Spleen (tissue), 11 donors: Measurements from ENCODE around the gene MOB3A. TPM values are rescaled to one million over a fixed set of nuclear protein-coding genes. Genes with fewer than 3 reads are reported as not detected.
"Not testable (repeated sequence)": the region's sequence is repeated elsewhere in the genome, so short reads cannot be mapped to it uniquely, and the experiment has no call there.

Experiments
- DNase-seq: peaks from one replicate; pipeline ENCODE4 v3.0.0-alpha.2; 2020
- H3K27ac ChIP-seq, 8 donors: fragments of 200-600 bp; sonication (generic) in 7 of 8; 1 replicate in 4 of 8; 2 replicates in 4 of 8; pipeline versions ENCODE4 v1.5.0 to v1.8.0; 2016 to 2021; ENCODE audit warnings: inconsistent platforms in 4 of 8, mild to moderate bottlenecking in 4 of 8, moderate library complexity in 1 of 8
- H3K27me3 ChIP-seq, 7 donors: fragments of 200-600 bp; sonication (generic) in 6 of 7; replicated peaks in 1 of 7; 1 replicate in 4 of 7; 2 replicates in 3 of 7; pipeline versions ENCODE4 v1.5.0 to v1.8.0; 2016 to 2021; ENCODE audit warnings: inconsistent platforms in 3 of 7, mild to moderate bottlenecking in 1 of 7
- H3K36me3 ChIP-seq, 6 donors: fragments of 200-600 bp; sonication (generic) in 5 of 6; 1 replicate in 4 of 6; 2 replicates in 2 of 6; pipeline versions ENCODE4 v1.5.0 to v1.8.0; 2016 to 2021; ENCODE audit warnings: inconsistent platforms in 2 of 6
- H3K4me1 ChIP-seq, 6 donors: fragments of 200-600 bp; sonication (generic) in 5 of 6; 1 replicate in 3 of 6; 2 replicates in 3 of 6; pipeline versions ENCODE4 v1.5.0 to v1.8.0; 2016 to 2021; ENCODE audit warnings: inconsistent platforms in 3 of 6
- H3K4me3 ChIP-seq, 8 donors: fragments of 200-600 bp; sonication (generic) in 7 of 8; 1 replicate in 4 of 8; 2 replicates in 4 of 8; pipeline versions ENCODE4 v1.5.0 to v1.8.0; 2016 to 2021; ENCODE audit warnings: inconsistent platforms in 4 of 8, mild to moderate bottlenecking in 4 of 8, moderate library complexity in 2 of 8
- H3K9me3 ChIP-seq, 8 donors: fragments of 200-600 bp; sonication (generic) in 7 of 8; 1 replicate in 4 of 8; 2 replicates in 4 of 8; pipeline versions ENCODE4 v1.5.0 to v1.8.0; 2016 to 2021; ENCODE audit warnings: inconsistent platforms in 4 of 8
- POLR2A ChIP-seq, 3 donors: fragments of 450-650 bp; IDR thresholded peaks; one replicate each; pipeline ENCODE4 v1.5.1; 2017; ENCODE audit warnings: antibody characterized with exemption in 3 of 3, mild to moderate bottlenecking in 1 of 3
- POLR2AphosphoS5 ChIP-seq, 3 donors: sonication (generic); formaldehyde crosslinking; IDR thresholded peaks; one replicate each; pipeline ENCODE4 v1.5.1; 2017; ENCODE audit warnings: antibody characterized with exemption in 3 of 3
- WGBS, 5 donors: extraction: QIAGEN DNeasy Blood & Tissue Kit in 3 of 5; methylation state at CpG; one replicate each; pipeline versions ENCODE4 v1.1.5 to v1.1.7; 2013 to 2018; 5-methylcytosine and 5-hydroxymethylcytosine counted together
- intact Hi-C: fragments of 100-400 bp; cut with DNase I; formaldehyde crosslinking; loops from one replicate; pipeline ENCODE4 v1.15.0; 2023; ENCODE audit warnings: low total_unique reads
- polyA plus RNA-seq, 3 donors: library from polyadenylated mRNA; stranded (reverse); fragments of 200-250 nt; gene quantifications; one replicate each; pipeline ENCODE4 v1.2.1, GENCODE V29; 2013
- total RNA-seq, 7 donors: library from RNA; depleted of rRNA in 3 of 7; stranded (reverse); fragments of >200 nt in 3 of 7; fragmentation: NEBNext Ultra II Directional in 4 of 7; extraction: Animal tissue kit (Norgen Biotek cat#: 25700) in 4 of 7; gene quantifications; one replicate each; pipeline versions ENCODE4 v1.1.0 to v1.2.1, GENCODE V29; 2016 to 2021
- TF ChIP-seq, protein P1 (sequence below), 11 experiments: fragments of 200-600 bp in 7 of 11; fragments of 450-650 bp in 4 of 11; sonication (generic) in 4 of 11; IDR thresholded peaks in 8 of 11; conservative IDR thresholded peaks in 3 of 11; 1 replicate in 7 of 11; 2 replicates in 4 of 11; pipeline versions ENCODE4 v1.4.0 to v1.8.0; 2016 to 2021; ENCODE audit warnings: antibody characterized with exemption in 11 of 11, inconsistent platforms in 4 of 11, mild to moderate bottlenecking in 1 of 11
- donor health status: healthy with polysubstance abuse.
- donor health status: DM: no; HTN: no; CAD: no; lungs with moderate emphysema.
- donor health status: DM: no; HTN: no; CAD: no.
- donor health status: Bipolar disorder and iron deficiency.
- donor health status: healthy.
- donor health status: DM: no; HTN: no; CAD: no.
- donor health status: DM: yes; HTN: yes; CAD: no.

Gene MOB3A
- total and polyA plus RNA-seq, 10 donors, result 24.2 to 161 (median 103) TPM

DNA sequence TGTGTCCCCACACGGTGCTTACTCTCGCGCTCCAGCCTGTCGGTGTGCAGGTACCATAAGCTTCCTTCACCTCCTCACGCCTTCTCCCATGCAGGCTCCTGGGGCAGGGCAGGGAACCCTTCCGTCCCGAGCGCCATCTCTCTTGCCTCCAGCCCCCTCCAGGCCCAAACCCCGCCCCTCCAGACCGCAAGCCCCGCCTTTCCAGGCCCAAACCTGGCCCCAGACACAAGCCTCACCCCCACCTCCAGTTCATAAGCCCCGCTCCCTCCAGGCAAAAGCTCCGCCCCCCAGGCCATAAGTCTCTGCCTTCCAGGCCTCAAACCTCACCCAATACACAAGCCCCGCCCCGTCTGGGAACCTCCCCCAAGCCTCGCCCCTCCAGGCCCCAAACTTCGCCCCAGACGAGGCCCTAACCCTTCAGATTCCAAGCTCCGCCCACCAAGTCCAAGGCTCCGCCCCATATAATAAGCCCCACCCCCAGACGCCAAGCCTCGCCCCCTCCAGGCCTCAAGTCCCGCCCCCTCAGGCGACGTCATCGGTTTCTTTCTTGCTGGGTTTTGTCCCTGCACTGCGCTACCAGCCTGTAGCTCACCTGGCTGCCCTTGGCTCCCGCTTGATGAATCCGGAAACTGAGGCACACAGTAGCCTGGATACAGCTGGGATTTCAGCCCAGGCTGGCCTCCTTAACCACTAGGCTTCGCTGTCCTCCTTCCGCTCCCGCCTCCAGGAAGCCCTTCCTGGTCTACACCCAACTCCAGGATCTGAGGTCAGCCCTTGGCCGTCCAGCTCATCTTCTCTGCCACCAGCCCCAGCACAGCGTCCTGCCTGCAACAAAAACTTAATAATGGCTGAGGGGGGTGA, 61.2 kb downstream of the MOB3A start:
- WGBS, 5 donors, result 45 to 55% (median 50%) methylated on average over 33 to 34 of the region's 34 CpGs
- intact Hi-C loops, result no loop called here
- TF ChIP-seq POLR2AphosphoS5 (IDR thresholded peaks at IDR 0.05), result peak in 2 of 3 donors; percentile 22 to 27
- TF ChIP-seq, protein P1, sequence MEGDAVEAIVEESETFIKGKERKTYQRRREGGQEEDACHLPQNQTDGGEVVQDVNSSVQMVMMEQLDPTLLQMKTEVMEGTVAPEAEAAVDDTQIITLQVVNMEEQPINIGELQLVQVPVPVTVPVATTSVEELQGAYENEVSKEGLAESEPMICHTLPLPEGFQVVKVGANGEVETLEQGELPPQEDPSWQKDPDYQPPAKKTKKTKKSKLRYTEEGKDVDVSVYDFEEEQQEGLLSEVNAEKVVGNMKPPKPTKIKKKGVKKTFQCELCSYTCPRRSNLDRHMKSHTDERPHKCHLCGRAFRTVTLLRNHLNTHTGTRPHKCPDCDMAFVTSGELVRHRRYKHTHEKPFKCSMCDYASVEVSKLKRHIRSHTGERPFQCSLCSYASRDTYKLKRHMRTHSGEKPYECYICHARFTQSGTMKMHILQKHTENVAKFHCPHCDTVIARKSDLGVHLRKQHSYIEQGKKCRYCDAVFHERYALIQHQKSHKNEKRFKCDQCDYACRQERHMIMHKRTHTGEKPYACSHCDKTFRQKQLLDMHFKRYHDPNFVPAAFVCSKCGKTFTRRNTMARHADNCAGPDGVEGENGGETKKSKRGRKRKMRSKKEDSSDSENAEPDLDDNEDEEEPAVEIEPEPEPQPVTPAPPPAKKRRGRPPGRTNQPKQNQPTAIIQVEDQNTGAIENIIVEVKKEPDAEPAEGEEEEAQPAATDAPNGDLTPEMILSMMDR (IDR thresholded peaks at IDR 0.05 in 8 of 11, conservative IDR thresholded peaks at IDR 0.05 in 3 of 11), result no peak
- H3K9me3 ChIP-seq, result peaks cover 4 to 13% (median 9%) of the 10 kb centered on the region in 8 donors
- peak overlapping the region in 4 of 8 donors; percentile 36 to 91 (median 66) for H3K27ac ChIP-seq
- H3K4me3 ChIP-seq, result peak overlapping the region in 1 of 8 donors; percentile 9
- peak; percentile 85 for DNase-seq
- peaks cover 28 to 89% (median 64%) of the 10 kb centered on the region in 6 donors for H3K4me1 ChIP-seq
- H3K27me3 ChIP-seq, result no peaks in the 10 kb centered on the region
- peaks cover 0 to 27% (median 23%) of the 10 kb centered on the region in 6 donors for H3K36me3 ChIP-seq

DNA sequence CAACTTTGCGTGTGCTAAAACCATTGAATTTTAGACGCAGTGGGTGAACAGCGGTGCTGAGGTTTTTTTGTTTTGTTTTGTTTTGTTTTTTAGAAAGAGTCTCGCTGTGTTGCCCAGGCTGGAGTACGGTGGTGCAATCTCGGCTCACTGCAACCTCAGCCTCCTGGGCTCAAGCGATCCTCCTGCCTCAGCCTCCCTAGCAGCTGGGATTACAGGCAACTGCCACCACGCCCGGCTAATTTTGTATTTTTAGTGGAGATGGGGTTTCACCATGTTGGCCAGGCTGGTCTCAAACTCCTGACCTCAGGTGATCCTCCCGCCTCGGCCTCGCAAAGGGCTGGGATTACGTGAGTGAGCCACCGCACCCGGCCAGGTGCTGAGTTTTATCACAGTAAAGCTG, 61.9 kb downstream of the MOB3A start:
- WGBS, 5 donors, result 92 to 96% (median 93%) methylated on average over 15 of the region's 15 CpGs
- Histone ChIP-seq H3K27ac (peak overlapping the region in 3 of 8 donors; percentile 82 to 92 (median 91)), H3K9me3 (peaks cover 4 to 13% (median 9%) of the 10 kb centered on the region in 8 donors), H3K4me1 (peaks cover 21 to 89% (median 62%) of the 10 kb centered on the region in 6 donors), H3K36me3 (peaks cover 0 to 20% (median 16%) of the 10 kb centered on the region in 6 donors), H3K4me3 (peak overlapping the region in 1 of 8 donors; percentile 9)
- H3K27me3 ChIP-seq, DNase-seq, intact Hi-C loops: not testable (repeated sequence)

DNA sequence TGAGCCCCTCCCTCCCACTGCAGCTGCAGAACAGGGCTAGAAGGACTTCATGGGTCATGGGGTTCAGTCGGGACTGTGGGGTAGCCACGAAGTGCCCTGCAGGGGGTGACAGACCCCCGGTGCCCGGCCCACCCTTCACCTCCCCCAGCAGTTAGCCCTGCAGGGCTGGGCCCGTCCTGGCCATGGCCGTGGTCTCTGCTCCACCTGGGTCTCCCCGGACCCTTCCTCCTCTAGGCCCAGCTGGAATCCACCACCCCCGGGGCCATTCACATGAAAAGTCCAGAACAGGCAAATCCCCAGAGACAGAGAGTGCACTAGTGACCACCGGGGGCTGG, 62.3 kb downstream of the MOB3A start:
- DNase-seq, result peak; percentile 77
- Histone ChIP-seq H3K36me3 (peaks cover 0 to 15% (median 11%) of the 10 kb centered on the region in 6 donors), H3K27me3 (no peaks in the 10 kb centered on the region), H3K4me3 (no peak overlapping the region), H3K4me1 (peaks cover 21 to 89% (median 61%) of the 10 kb centered on the region in 6 donors), H3K9me3 (peaks cover 4 to 13% (median 9%) of the 10 kb centered on the region in 8 donors), H3K27ac (peak overlapping the region in 5 of 8 donors; percentile 14 to 92 (median 86))
- 62 to 79% (median 75%) methylated on average over 5 to 9 of the region's 9 CpGs for WGBS, 5 donors
- intact Hi-C loops, result no loop called here
- TF ChIP-seq POLR2AphosphoS5 (IDR thresholded peaks at IDR 0.05), result no peak
- TF ChIP-seq, protein P1 (IDR thresholded peaks at IDR 0.05 in 8 of 11, conservative IDR thresholded peaks at IDR 0.05 in 3 of 11), result no peak
- no peak for TF ChIP-seq POLR2A (IDR thresholded peaks at IDR 0.05)

DNA sequence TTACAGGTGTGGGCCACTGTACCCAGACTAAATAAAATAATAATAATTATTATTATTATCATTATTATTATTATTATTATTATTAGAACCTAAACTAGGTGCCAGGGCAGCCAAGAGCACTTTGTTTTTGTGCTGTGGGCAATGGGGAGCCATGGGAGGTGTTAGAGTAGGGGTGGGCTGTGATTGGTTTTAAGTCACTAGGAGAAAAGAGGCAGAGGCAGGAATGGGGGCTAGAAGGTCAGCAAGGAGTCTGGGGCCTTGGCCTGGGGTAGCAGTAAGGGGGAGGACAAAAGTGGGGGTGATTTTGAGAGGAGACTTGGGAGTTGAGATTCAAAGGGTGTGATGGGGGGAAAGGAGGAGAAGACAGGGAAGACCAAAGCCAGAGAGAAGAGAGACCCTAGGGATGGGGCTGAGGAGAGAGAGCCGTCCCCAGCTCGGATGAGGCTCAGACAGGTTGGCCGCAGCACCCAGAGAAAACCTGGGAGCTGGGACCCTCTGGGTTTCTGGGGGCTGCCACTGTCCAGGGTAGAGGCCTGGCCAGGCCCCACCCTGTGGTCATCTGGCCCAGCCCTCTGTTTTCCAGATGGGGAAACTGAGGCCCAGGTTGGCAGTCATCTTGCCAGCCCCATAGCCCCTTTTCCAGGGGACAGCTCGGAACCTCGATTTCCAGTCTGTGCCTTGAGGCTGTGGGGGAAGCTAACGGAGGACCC, 62.9 kb downstream of the MOB3A start:
- Histone ChIP-seq H3K36me3 (peaks cover 0 to 10% (median 6%) of the 10 kb centered on the region in 6 donors), H3K27me3 (no peaks in the 10 kb centered on the region), H3K4me3 (peak overlapping the region in 1 of 8 donors; percentile 54), H3K27ac (peak overlapping the region in 7 of 8 donors; percentile 14 to 92 (median 89)), H3K9me3 (peaks cover 4 to 13% (median 9%) of the 10 kb centered on the region in 8 donors), H3K4me1 (peaks cover 26 to 89% (median 61%) of the 10 kb centered on the region in 6 donors)
- TF ChIP-seq, protein P1 (IDR thresholded peaks at IDR 0.05 in 8 of 11, conservative IDR thresholded peaks at IDR 0.05 in 3 of 11), result no peak
- TF ChIP-seq POLR2AphosphoS5 (IDR thresholded peaks at IDR 0.05), result no peak
- TF ChIP-seq POLR2A (IDR thresholded peaks at IDR 0.05), result no peak
- WGBS, 5 donors, result 84 to 95% (median 90%) methylated on average over 6 of the region's 6 CpGs
- intact Hi-C loops, result no loop called here
- DNase-seq, result peak; percentile 69
